H54 (cell line): Measurements from ENCODE around the gene CTCF.

ENCODE experiments used
- DNase-seq: peaks from one replicate; pipeline ENCODE4 v3.0.0; 2011; ENCODE audit warnings: low spot score, mixed read lengths; ENCODE audit not compliant: insufficient read length
- FAIRE-seq: peaks from 3 replicates; lab custom pipeline; 2011; peaks lifted over from hg19 to GRCh38; lab: Jason Lieb, UNC
- POLR2A ChIP-seq: IDR thresholded peaks from 2 replicates; pipeline ENCODE4 v1.6.1; 2011; ENCODE audit warnings: low read depth, mild to moderate bottlenecking, low read length

The CTCF gene

DNA sequence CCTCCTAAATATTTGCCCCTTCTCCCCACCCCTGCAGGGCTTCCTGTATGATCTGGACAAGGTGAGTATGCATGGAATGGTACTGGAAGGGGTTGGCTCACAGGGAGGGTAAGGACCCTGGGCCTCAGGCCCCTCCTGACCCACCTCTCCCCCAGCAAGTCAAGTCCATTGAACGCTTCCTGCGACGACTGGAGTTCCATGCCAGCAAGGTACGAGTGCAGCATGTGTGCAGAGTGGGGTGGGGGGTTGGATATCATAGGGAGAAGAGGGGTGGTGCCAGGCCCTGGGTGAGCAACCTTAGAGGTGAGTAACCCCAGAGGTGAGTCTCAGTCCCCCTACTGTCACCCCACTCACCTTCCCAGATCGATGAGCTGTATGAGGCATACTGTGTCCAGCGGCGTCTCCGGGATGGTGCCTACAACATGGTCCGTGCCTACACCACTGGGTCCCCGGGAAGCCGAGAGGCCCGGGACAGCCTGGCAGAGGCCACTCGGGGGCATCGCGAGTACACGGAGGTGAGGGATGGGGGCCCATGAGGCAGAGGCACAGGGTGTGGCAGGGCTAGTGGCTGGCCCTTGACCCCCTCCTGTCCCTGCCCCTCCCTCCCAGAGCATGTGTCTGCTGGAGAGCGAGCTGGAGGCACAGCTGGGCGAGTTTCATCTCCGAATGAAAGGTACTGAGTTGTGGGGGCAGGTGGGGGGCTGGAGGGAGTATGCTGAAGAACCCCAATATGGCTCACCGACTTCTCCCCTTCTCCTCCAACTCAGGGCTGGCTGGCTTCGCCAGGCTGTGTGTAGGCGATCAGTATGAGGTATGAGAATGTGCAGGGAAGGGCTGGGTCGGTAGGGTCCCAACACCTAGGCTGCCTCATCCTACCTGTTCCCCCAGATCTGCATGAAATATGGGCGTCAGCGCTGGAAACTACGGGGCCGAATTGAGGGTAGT lies 22.4 kb upstream of the CTCF start:
- TF ChIP-seq POLR2A = no peak
- no peak for FAIRE-seq
- DNase-seq = no peak

GRCh38 chr16:67540756-67541155 lies 21.6 kb upstream of the CTCF start:
- FAIRE-seq (no peak), DNase-seq (no peak)
- TF ChIP-seq POLR2A = no peak

GRCh38 chr16:67541391-67542263 lies 20.7 kb upstream of the CTCF start:
- TF ChIP-seq POLR2A = no peak
- DNase-seq (no peak), FAIRE-seq (no peak)

GRCh38 chr16:67542464-67542863 lies 19.9 kb upstream of the CTCF start:
- FAIRE-seq (peak; percentile 81), DNase-seq (peak; percentile 78)
- TF ChIP-seq POLR2A = no peak

- FAIRE-seq (no peak), DNase-seq (no peak)
- TF ChIP-seq POLR2A = no peak
Measured at GRCh38 chr16:67543036-67543435, 19.3 kb upstream of the CTCF start.

- no peak for TF ChIP-seq POLR2A
- DNase-seq (no peak), FAIRE-seq (no peak)
Measured at GRCh38 chr16:67543582-67543981, 18.7 kb upstream of the CTCF start.

DNA sequence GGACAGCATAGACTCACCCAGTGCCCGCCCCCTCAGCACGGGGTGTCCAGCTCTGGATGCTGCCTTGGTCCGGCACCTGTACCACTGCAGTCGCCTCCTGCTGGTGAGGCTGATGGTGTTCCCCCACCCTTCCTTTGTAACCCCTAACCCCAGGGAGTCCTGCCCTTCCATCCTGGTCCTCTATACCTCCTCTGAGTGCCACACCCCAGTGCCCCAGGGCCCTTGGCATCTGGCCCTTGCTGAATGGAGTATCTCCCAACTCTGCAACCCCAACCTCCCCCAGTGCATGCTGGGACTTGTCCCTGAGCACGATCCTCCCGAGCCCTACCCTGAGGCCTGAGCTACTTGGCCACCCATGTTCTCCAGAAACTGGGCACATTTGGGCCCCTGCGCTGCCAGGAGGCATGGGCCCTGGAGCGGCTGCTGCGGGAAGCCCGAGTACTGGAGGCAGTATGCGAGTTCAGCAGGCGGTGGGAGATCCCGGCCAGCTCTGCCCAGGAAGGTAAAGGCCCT lies 17.9 kb upstream of the CTCF start:
- DNase-seq = no peak
- TF ChIP-seq POLR2A = no peak
- FAIRE-seq = no peak

- DNase-seq (no peak), FAIRE-seq (no peak)
- no peak for TF ChIP-seq POLR2A
Measured at GRCh38 chr16:67544844-67545664, 17.3 kb upstream of the CTCF start.

DNA sequence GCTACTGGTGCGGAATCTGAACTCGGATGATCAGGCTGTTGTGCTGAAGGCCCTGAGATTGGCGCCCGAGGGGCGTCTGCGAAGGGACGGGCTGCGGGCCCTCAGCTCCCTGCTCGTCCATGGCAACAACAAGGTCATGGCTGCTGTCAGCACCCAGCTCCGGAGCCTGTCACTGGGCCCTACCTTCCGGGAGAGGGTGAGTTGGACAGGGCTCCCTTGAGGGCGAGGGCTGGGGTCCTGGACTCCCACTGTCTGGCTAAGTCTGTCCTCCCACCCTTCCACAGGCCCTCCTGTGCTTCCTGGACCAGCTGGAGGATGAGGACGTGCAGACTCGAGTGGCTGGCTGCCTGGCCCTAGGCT lies 16.7 kb upstream of the CTCF start:
- DNase-seq (no peak), FAIRE-seq (no peak)
- no peak for TF ChIP-seq POLR2A

DNA sequence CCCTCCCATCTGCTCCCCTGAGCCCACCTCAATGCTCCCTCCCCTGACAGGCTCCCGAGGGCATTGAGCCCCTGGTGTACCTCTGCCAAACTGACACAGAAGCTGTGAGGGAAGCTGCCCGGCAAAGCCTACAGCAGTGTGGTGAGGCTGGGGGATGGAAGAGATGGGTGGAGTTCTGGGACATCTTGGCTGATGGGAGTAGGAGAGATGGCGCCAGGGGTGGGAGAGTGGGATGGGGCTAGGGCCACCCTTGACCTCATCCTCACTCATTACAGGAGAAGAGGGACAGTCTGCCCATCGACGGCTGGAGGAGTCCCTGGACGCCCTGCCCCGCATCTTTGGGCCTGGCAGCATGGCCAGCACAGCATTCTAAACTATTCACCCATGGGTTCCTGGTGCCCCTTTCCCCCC lies 16.2 kb upstream of the CTCF start:
- TF ChIP-seq POLR2A = no peak
- FAIRE-seq (no peak), DNase-seq (no peak)

DNA sequence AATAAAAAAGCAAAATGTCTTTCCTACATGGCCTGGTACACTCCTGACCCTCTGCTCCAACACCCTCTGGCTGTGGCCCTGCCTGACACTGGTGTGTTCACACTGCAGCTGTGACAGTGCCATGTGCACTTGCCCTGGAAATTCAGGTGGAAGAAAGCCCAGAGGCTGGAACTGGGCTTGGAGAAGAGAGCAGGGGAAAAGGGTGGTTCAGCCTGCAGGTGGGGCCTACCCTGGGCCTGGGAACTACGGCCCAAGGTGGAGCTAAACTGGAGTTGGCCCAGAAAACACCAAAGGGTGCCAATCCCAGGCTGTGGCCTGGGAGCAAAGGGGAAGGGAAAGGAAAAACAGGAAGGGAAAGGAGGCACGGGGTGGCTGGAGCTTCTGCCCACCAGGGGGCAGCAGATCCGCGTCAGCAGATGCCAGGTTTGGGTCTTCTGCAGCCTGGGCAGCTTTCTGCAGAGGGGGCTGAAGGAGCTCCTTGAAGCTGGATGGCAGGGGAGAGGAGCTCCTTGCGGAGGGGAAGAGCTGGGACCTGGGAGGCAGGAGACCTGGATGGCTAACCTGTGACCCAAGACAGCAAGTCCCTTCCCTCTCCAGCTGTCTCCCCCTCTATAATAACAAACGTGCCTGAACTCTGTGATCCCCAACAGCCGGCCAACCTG lies 15.4 kb upstream of the CTCF start:
- DNase-seq = no peak
- TF ChIP-seq POLR2A = no peak
- peak; percentile 50 for FAIRE-seq

GRCh38 chr16:67547423-67548264 lies 14.7 kb upstream of the CTCF start:
- DNase-seq = no peak
- TF ChIP-seq POLR2A = no peak
- no peak for FAIRE-seq
